Thyroid gland (tissue), 4 donors: ENCODE data around the gene PHGDH. TPM values are rescaled to one million over a fixed set of nuclear protein-coding genes. Genes with fewer than 3 reads are reported as not detected.

ENCODE experiments used
- DNase-seq, 2 donors: peaks; one replicate each; pipeline ENCODE4 v3.0.0-alpha.2; 2019
- H3K27ac ChIP-seq, 3 donors: fragments of 200-600 bp; sonication (generic); 1 replicate in 2 of 3; 2 replicates in 1 of 3; pipeline ENCODE4 v1.5.1; 2016 to 2019; ENCODE audit warnings: mild to moderate bottlenecking in 1 of 3, moderate library complexity in 1 of 3
- H3K27me3 ChIP-seq: fragments of 200-600 bp; sonication (generic); one replicate; pipeline ENCODE4 v1.5.1; 2019
- H3K36me3 ChIP-seq, 2 donors: fragments of 200-600 bp; sonication (generic); one replicate each; pipeline ENCODE4 v1.5.1; 2016 to 2019
- H3K4me1 ChIP-seq, 2 donors: fragments of 200-600 bp; sonication (generic); one replicate each; pipeline ENCODE4 v1.5.1; 2017 to 2019
- H3K4me3 ChIP-seq, 3 donors: fragments of 200-600 bp; sonication (generic); replicated peaks in 1 of 3; 1 replicate in 2 of 3; 2 replicates in 1 of 3; pipeline ENCODE4 v1.5.1; 2016; ENCODE audit warnings: mild to moderate bottlenecking in 1 of 3
- H3K9me3 ChIP-seq: fragments of 200-600 bp; sonication (generic); one replicate; pipeline ENCODE4 v1.5.1; 2017
- CTCF ChIP-seq, 6 experiments: fragments of 200-600 bp in 3 of 6; fragments of 450-650 bp in 3 of 6; sonication (generic) in 3 of 6; IDR thresholded peaks; one replicate each; pipeline ENCODE4 v1.5.1; 2016 to 2019; ENCODE audit warnings: antibody characterized with exemption in 6 of 6, mild to moderate bottlenecking in 2 of 6, inconsistent platforms in 1 of 6, moderate library complexity in 1 of 6
- POLR2A ChIP-seq, 2 donors: fragments of 450-650 bp; IDR thresholded peaks; one replicate each; pipeline ENCODE4 v1.6.1; 2017; ENCODE audit warnings: antibody characterized with exemption in 2 of 2, mild to moderate bottlenecking in 2 of 2, moderate library complexity in 1 of 2
- WGBS, 2 donors: methylation state at CpG; one replicate each; pipeline ENCODE4 v1.1.5; 2017; 5-methylcytosine and 5-hydroxymethylcytosine counted together
- intact Hi-C: fragments of 100-400 bp; cut with DNase I; formaldehyde crosslinking; loops from one replicate; pipeline ENCODE4 v1.15.1; 2023
- total RNA-seq, 4 donors: library from RNA; depleted of rRNA; stranded (reverse); fragments of >200 nt; gene quantifications; one replicate each; pipeline ENCODE4 v1.2.3, GENCODE V29; 2016

Gene PHGDH
- total RNA-seq, 4 donors from 2014 or later: 36.0 to 308 (median 102) TPM

- no peaks in the 10 kb centered on the region for H3K9me3 ChIP-seq
- peaks cover 39 to 44% of the 10 kb centered on the region in 2 donors for H3K4me1 ChIP-seq
- intact Hi-C loops: no loop called here
- no peaks in the 10 kb centered on the region for H3K36me3 ChIP-seq
- no peak for DNase-seq
- peak overlapping the region in 1 of 3 donors; percentile 6 for H3K27ac ChIP-seq
- H3K27me3 ChIP-seq: no peaks in the 10 kb centered on the region
- TF ChIP-seq CTCF (IDR thresholded peaks at IDR 0.05) (no peak), POLR2A (IDR thresholded peaks at IDR 0.05) (no peak)
- WGBS, 2 donors: 80 to 95% methylated on average over 2 of the region's 2 CpGs
- no peak overlapping the region for H3K4me3 ChIP-seq
Observed at GRCh38 chr1:119736649-119737039, 24.9 kb downstream of the PHGDH start.

- Histone ChIP-seq H3K4me1 (peaks cover 36 to 40% of the 10 kb centered on the region in 2 donors), H3K27ac (peak overlapping the region in 1 of 3 donors; percentile 6), H3K9me3 (no peaks in the 10 kb centered on the region), H3K27me3 (no peaks in the 10 kb centered on the region), H3K4me3 (no peak overlapping the region), H3K36me3 (no peaks in the 10 kb centered on the region)
- TF ChIP-seq POLR2A (IDR thresholded peaks at IDR 0.05) (no peak), CTCF (IDR thresholded peaks at IDR 0.05) (no peak)
- DNase-seq: peak; percentile 43 to 57
- 51 to 63% methylated on average over 12 to 16 of the region's 16 CpGs for whole genome bisulfite sequencing, 2 donors
- intact Hi-C loops: no loop called here
Observed at GRCh38 chr1:119737040-119737682, 25.4 kb downstream of the PHGDH start.

- DNase-seq: no peak
- TF ChIP-seq CTCF (IDR thresholded peaks at IDR 0.05): no peak
- no peak for TF ChIP-seq POLR2A (IDR thresholded peaks at IDR 0.05)
- Histone ChIP-seq H3K36me3 (no peaks in the 10 kb centered on the region), H3K9me3 (no peaks in the 10 kb centered on the region), H3K27me3 (no peaks in the 10 kb centered on the region), H3K4me3 (no peak overlapping the region), H3K27ac (peak overlapping the region in 1 of 3 donors; percentile 31), H3K4me1 (peaks cover 34 to 38% of the 10 kb centered on the region in 2 donors)
- intact Hi-C loops: no loop called here
- 71 to 78% methylated on average over 6 to 7 of the region's 7 CpGs for WGBS, 2 donors
Observed at GRCh38 chr1:119738100-119738720, 26.5 kb downstream of the PHGDH start.

GRCh38 chr1:119739150-119739549 lies 27.4 kb downstream of the PHGDH start:
- H3K4me3 ChIP-seq: no peak overlapping the region
- H3K27me3 ChIP-seq: no peaks in the 10 kb centered on the region
- H3K27ac ChIP-seq: no peak overlapping the region
- H3K9me3 ChIP-seq: no peaks in the 10 kb centered on the region
- no peaks in the 10 kb centered on the region for H3K36me3 ChIP-seq
- TF ChIP-seq POLR2A (IDR thresholded peaks at IDR 0.05): no peak
- TF ChIP-seq CTCF (IDR thresholded peaks at IDR 0.05): no peak
- intact Hi-C loops: no loop called here
- 33 to 59% methylated on average over 4 to 5 of the region's 6 CpGs for WGBS, 2 donors
- peaks cover 39 to 46% of the 10 kb centered on the region in 2 donors for H3K4me1 ChIP-seq
- peak; percentile 77 to 78 for DNase-seq

- intact Hi-C loops: loop anchor here (10.0 kb wide), 1 partner anchor 65 kb away; no protein-coding TSS in a partner anchor
- peak overlapping the region in 2 of 3 donors; percentile 57 to 59 for H3K27ac ChIP-seq
- no peaks in the 10 kb centered on the region for H3K9me3 ChIP-seq
- peaks cover 39 to 46% of the 10 kb centered on the region in 2 donors for H3K4me1 ChIP-seq
- no peak overlapping the region for H3K4me3 ChIP-seq
- no peaks in the 10 kb centered on the region for H3K27me3 ChIP-seq
- no peaks in the 10 kb centered on the region for H3K36me3 ChIP-seq
- TF ChIP-seq POLR2A (IDR thresholded peaks at IDR 0.05) (no peak), CTCF (IDR thresholded peaks at IDR 0.05) (no peak)
- DNase-seq: no peak
- WGBS, 2 donors: 100% methylated on average over 2 of the region's 2 CpGs
Observed at GRCh38 chr1:119740261-119740660, 28.5 kb downstream of the PHGDH start.
